ENCODE measurements around the gene TBC1D5.
"Not testable (repeated sequence)": the region's sequence is repeated elsewhere in the genome, so short reads cannot be mapped to it uniquely, and the experiment has no call there.

The TBC1D5 gene

GRCh38 chr3:17532446-17532845, 210.0 kb downstream of the TBC1D5 start:
- not testable (repeated sequence) for FAIRE-seq

GRCh38 chr3:17529677-17530076, 212.8 kb downstream of the TBC1D5 start:
- no peak for FAIRE-seq

- FAIRE-seq = no peak
These were observed 224.0 kb downstream of the TBC1D5 start for GRCh38 chr3:17518189-17519059.

GRCh38 chr3:17515445-17516234, 226.8 kb downstream of the TBC1D5 start:
- no peak for FAIRE-seq

- no peak for FAIRE-seq
These were observed 227.8 kb downstream of the TBC1D5 start for GRCh38 chr3:17514597-17514996.

GRCh38 chr3:17510265-17510664, 232.2 kb downstream of the TBC1D5 start:
- FAIRE-seq = no peak

GRCh38 chr3:17508180-17508752, 234.2 kb downstream of the TBC1D5 start:
- no peak for FAIRE-seq

- no peak for FAIRE-seq
These were observed 235.0 kb downstream of the TBC1D5 start for GRCh38 chr3:17507480-17507879.

- no peak for FAIRE-seq
These were observed 236.6 kb downstream of the TBC1D5 start for GRCh38 chr3:17505856-17506255.

- no peak for FAIRE-seq
These were observed 240.7 kb downstream of the TBC1D5 start for GRCh38 chr3:17501745-17502144.

GRCh38 chr3:17500618-17501017, 241.8 kb downstream of the TBC1D5 start:
- FAIRE-seq = no peak

- no peak for FAIRE-seq
These were observed 248.2 kb downstream of the TBC1D5 start for GRCh38 chr3:17494117-17494809.

- FAIRE-seq = no peak
These were observed 250.8 kb downstream of the TBC1D5 start for GRCh38 chr3:17491601-17492000.

- FAIRE-seq = not testable (repeated sequence)
These were observed 251.2 kb downstream of the TBC1D5 start for GRCh38 chr3:17491190-17491589.

- no peak for FAIRE-seq
These were observed 253.3 kb downstream of the TBC1D5 start for GRCh38 chr3:17489139-17489538.

- FAIRE-seq = no peak
These were observed 261.3 kb downstream of the TBC1D5 start for GRCh38 chr3:17481116-17481515.

GRCh38 chr3:17479681-17480405, 262.6 kb downstream of the TBC1D5 start:
- FAIRE-seq = no peak

- no peak for FAIRE-seq
These were observed 263.8 kb downstream of the TBC1D5 start for GRCh38 chr3:17478673-17479072.

GRCh38 chr3:17473761-17474160, 268.7 kb downstream of the TBC1D5 start:
- no peak for FAIRE-seq

- no peak for FAIRE-seq
These were observed 272.5 kb downstream of the TBC1D5 start for GRCh38 chr3:17469954-17470353.

- no peak for FAIRE-seq
These were observed 272.9 kb downstream of the TBC1D5 start for GRCh38 chr3:17469520-17469919.

- FAIRE-seq = no peak
These were observed 276.4 kb downstream of the TBC1D5 start for GRCh38 chr3:17466028-17466427.
